Esophagus muscularis mucosa (tissue), 4 donors: ENCODE results near the gene BTLA.

Experiments
- CTCF ChIP-seq, 3 experiments: fragments of 200-600 bp in 2 of 3; fragments of 450-650 bp in 1 of 3; sonication (generic) in 2 of 3; IDR thresholded peaks; one replicate each; pipeline ENCODE4 v1.5.1; 2017 to 2019; ENCODE audit warnings: antibody characterized with exemption in 3 of 3, mild to moderate bottlenecking in 2 of 3, moderate library complexity in 1 of 3
- EP300 ChIP-seq: sonication (generic); formaldehyde crosslinking; IDR thresholded peaks from one replicate; pipeline ENCODE4 v1.6.1; 2017; ENCODE audit warnings: antibody characterized with exemption
- POLR2A ChIP-seq: fragments of 450-650 bp; IDR thresholded peaks from one replicate; pipeline ENCODE4 v1.6.1; 2017; ENCODE audit warnings: antibody characterized with exemption, moderate library complexity, mild to moderate bottlenecking, low read depth

GRCh38 chr3:112508860-112509259 is 9.6 kb upstream of the BTLA start:
- TF ChIP-seq POLR2A (no peak), CTCF (IDR thresholded peaks at IDR 0.05) (no peak), EP300 (no peak)
